IPS-18a (cell line): ENCODE results near the gene BMP10.

Source experiments
- H3K27ac ChIP-seq: one replicate; pipeline ENCODE4 v1.5.1; 2013; ENCODE audit warnings: low read length
- H3K27me3 ChIP-seq: one replicate; pipeline ENCODE4 v1.6.1; 2013; ENCODE audit warnings: mild to moderate bottlenecking, low read length; ENCODE audit not compliant: control insufficient read depth, insufficient read depth
- H3K36me3 ChIP-seq: one replicate; pipeline ENCODE4 v1.6.1; 2013; ENCODE audit warnings: low read depth, low read length; ENCODE audit not compliant: control insufficient read depth
- H3K4me1 ChIP-seq: one replicate; pipeline ENCODE4 v1.6.1; 2013; ENCODE audit warnings: low read depth, low read length; ENCODE audit not compliant: control insufficient read depth
- H3K4me3 ChIP-seq: one replicate; pipeline ENCODE4 v1.5.1; 2013; ENCODE audit warnings: low read length
- H3K9ac ChIP-seq: one replicate; pipeline ENCODE4 v1.6.1; 2013; ENCODE audit warnings: mild to moderate bottlenecking, low read length, moderate library complexity
- H3K9me3 ChIP-seq: one replicate; pipeline ENCODE4 v1.6.1; 2013; ENCODE audit warnings: low read depth, low read length; ENCODE audit not compliant: control insufficient read depth

The BMP10 gene

GRCh38 chr2:68871159-68871764 lies at the start of gene BMP10:
BMP10 (minus strand) TSS chr2:68871397; CDS start chr2:68871358, 39 bp downstream.
- Histone ChIP-seq H3K4me1 (no peaks in the 10 kb centered on the region), H3K27ac (no peak within 1 kb of the TSS), H3K36me3 (no peaks in the 10 kb centered on the region), H3K9me3 (no peaks in the 10 kb centered on the region), H3K27me3 (no peaks in the 10 kb centered on the region), H3K9ac (no peak within 1 kb of the TSS), H3K4me3 (no peak within 1 kb of the TSS)

- no peaks in the 10 kb centered on the region for H3K36me3 ChIP-seq
- H3K9me3 ChIP-seq = no peaks in the 10 kb centered on the region
- H3K27ac ChIP-seq = no peak overlapping the region
- no peak overlapping the region for H3K4me3 ChIP-seq
- H3K9ac ChIP-seq = no peak overlapping the region
- H3K4me1 ChIP-seq = no peaks in the 10 kb centered on the region
- no peaks in the 10 kb centered on the region for H3K27me3 ChIP-seq
These were observed 49.4 kb upstream of the BMP10 start for GRCh38 chr2:68920481-68921170.

- H3K4me1 ChIP-seq = no peaks in the 10 kb centered on the region
- no peak overlapping the region for H3K9ac ChIP-seq
- H3K9me3 ChIP-seq = no peaks in the 10 kb centered on the region
- no peaks in the 10 kb centered on the region for H3K27me3 ChIP-seq
- H3K4me3 ChIP-seq = no peak overlapping the region
- no peaks in the 10 kb centered on the region for H3K36me3 ChIP-seq
- H3K27ac ChIP-seq = no peak overlapping the region
These were observed 47.3 kb upstream of the BMP10 start for GRCh38 chr2:68918497-68918896.

GRCh38 chr2:68917034-68917718 lies 46.0 kb upstream of the BMP10 start:
- no peak overlapping the region for H3K9ac ChIP-seq
- H3K27me3 ChIP-seq = no peaks in the 10 kb centered on the region
- H3K27ac ChIP-seq = no peak overlapping the region
- H3K4me3 ChIP-seq = no peak overlapping the region
- H3K9me3 ChIP-seq = no peaks in the 10 kb centered on the region
- no peaks in the 10 kb centered on the region for H3K4me1 ChIP-seq
- H3K36me3 ChIP-seq = no peaks in the 10 kb centered on the region

GRCh38 chr2:68916226-68916625 lies 45.0 kb upstream of the BMP10 start:
- no peak overlapping the region for H3K4me3 ChIP-seq
- H3K9me3 ChIP-seq = no peaks in the 10 kb centered on the region
- H3K4me1 ChIP-seq = peaks cover 6% of the 10 kb centered on the region
- H3K9ac ChIP-seq = no peak overlapping the region
- no peaks in the 10 kb centered on the region for H3K36me3 ChIP-seq
- H3K27ac ChIP-seq = no peak overlapping the region
- no peaks in the 10 kb centered on the region for H3K27me3 ChIP-seq

- Histone ChIP-seq H3K4me3 (no peak overlapping the region), H3K4me1 (peaks cover 12% of the 10 kb centered on the region), H3K27me3 (no peaks in the 10 kb centered on the region), H3K9ac (no peak overlapping the region), H3K27ac (no peak overlapping the region), H3K36me3 (no peaks in the 10 kb centered on the region), H3K9me3 (no peaks in the 10 kb centered on the region)
These were observed 44.2 kb upstream of the BMP10 start for GRCh38 chr2:68915393-68915792.

GRCh38 chr2:68913359-68913758 lies 42.2 kb upstream of the BMP10 start:
- Histone ChIP-seq H3K36me3 (no peaks in the 10 kb centered on the region), H3K9me3 (no peaks in the 10 kb centered on the region), H3K4me1 (peaks cover 14% of the 10 kb centered on the region), H3K9ac (no peak overlapping the region), H3K27me3 (no peaks in the 10 kb centered on the region), H3K4me3 (no peak overlapping the region), H3K27ac (no peak overlapping the region)

- Histone ChIP-seq H3K4me3 (no peak overlapping the region), H3K9me3 (no peaks in the 10 kb centered on the region), H3K36me3 (no peaks in the 10 kb centered on the region), H3K9ac (no peak overlapping the region), H3K27ac (no peak overlapping the region), H3K4me1 (peaks cover 14% of the 10 kb centered on the region), H3K27me3 (no peaks in the 10 kb centered on the region)
These were observed 41.5 kb upstream of the BMP10 start for GRCh38 chr2:68912732-68913131.

- Histone ChIP-seq H3K9ac (no peak overlapping the region), H3K27me3 (no peaks in the 10 kb centered on the region), H3K4me1 (peaks cover 14% of the 10 kb centered on the region), H3K4me3 (no peak overlapping the region), H3K27ac (no peak overlapping the region), H3K36me3 (no peaks in the 10 kb centered on the region), H3K9me3 (no peaks in the 10 kb centered on the region)
These were observed 40.9 kb upstream of the BMP10 start for GRCh38 chr2:68912111-68912510.

- H3K27ac ChIP-seq = no peak overlapping the region
- H3K27me3 ChIP-seq = no peaks in the 10 kb centered on the region
- H3K4me3 ChIP-seq = no peak overlapping the region
- no peaks in the 10 kb centered on the region for H3K9me3 ChIP-seq
- H3K4me1 ChIP-seq = peaks cover 14% of the 10 kb centered on the region
- H3K36me3 ChIP-seq = no peaks in the 10 kb centered on the region
- no peak overlapping the region for H3K9ac ChIP-seq
These were observed 40.5 kb upstream of the BMP10 start for GRCh38 chr2:68911709-68912108.

GRCh38 chr2:68911246-68911645 lies 40.0 kb upstream of the BMP10 start:
- Histone ChIP-seq H3K27me3 (no peaks in the 10 kb centered on the region), H3K9me3 (no peaks in the 10 kb centered on the region), H3K4me3 (no peak overlapping the region), H3K27ac (no peak overlapping the region), H3K4me1 (peaks cover 14% of the 10 kb centered on the region), H3K36me3 (no peaks in the 10 kb centered on the region), H3K9ac (no peak overlapping the region)
